ENCODE measurements around the gene GARRE1.

Gene GARRE1

DNA sequence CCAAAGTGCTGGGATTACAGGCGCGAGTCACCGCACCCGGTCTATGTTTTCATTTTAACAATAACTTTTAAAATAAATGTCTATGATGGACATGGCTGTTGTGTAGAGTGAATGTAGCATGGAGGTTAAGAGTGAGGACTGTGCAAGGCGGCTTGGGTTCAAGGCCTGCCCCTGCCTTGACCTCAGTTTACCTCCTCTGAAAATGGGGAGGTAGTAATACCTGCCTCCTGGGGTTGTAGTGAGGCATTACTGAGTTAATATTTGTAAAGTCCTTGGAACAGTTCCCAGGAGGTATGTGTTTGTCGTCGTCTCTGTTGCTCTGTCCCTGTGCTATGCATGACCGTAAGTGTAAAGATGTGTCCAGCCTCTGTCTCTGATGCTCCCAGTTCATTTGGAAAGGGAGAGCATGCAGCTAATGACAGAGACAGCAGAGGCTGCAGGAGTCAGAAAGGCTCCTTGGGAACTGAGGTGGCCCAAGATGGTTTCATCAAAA, 9.4 kb downstream of the GARRE1 start:
- TF ChIP-seq, protein P1, sequence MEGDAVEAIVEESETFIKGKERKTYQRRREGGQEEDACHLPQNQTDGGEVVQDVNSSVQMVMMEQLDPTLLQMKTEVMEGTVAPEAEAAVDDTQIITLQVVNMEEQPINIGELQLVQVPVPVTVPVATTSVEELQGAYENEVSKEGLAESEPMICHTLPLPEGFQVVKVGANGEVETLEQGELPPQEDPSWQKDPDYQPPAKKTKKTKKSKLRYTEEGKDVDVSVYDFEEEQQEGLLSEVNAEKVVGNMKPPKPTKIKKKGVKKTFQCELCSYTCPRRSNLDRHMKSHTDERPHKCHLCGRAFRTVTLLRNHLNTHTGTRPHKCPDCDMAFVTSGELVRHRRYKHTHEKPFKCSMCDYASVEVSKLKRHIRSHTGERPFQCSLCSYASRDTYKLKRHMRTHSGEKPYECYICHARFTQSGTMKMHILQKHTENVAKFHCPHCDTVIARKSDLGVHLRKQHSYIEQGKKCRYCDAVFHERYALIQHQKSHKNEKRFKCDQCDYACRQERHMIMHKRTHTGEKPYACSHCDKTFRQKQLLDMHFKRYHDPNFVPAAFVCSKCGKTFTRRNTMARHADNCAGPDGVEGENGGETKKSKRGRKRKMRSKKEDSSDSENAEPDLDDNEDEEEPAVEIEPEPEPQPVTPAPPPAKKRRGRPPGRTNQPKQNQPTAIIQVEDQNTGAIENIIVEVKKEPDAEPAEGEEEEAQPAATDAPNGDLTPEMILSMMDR (IDR thresholded peaks at IDR 0.05; ENCODE audit: low read depth, low read length, missing control alignments): no peak
- no peak overlapping the region for H3K4me3 ChIP-seq (replicated peaks; ENCODE audit: low read depth, low read length)
- no peak for DNase-seq (ENCODE audit: extremely low read depth, low read depth)

DNA sequence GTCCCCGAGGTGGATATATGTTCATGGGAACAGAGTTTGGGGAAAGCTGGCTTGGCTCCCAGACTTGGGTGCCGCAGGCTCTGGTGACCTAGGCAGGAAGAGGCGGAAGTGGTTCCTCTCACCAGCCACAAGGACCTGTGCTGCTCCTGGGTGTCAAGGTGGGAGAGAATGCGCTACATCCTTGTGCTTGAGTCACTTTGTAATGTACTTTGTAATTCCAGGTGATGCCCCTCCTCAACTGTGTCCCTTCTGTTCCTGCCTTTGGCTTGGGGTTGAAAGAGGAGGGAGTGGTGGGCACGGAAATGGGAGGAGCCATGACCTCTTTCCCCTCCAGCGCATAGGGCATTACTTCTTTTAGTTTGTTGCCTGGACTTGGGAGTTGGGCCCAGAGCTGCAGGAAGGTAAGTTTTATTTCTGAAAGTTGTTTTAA, 10.9 kb downstream of the GARRE1 start:
- no peak overlapping the region for H3K4me3 ChIP-seq (replicated peaks; ENCODE audit: low read depth, low read length)
- DNase-seq (ENCODE audit: extremely low read depth, low read depth): no peak
- TF ChIP-seq, protein P1 (IDR thresholded peaks at IDR 0.05; ENCODE audit: low read depth, low read length, missing control alignments): no peak

DNA sequence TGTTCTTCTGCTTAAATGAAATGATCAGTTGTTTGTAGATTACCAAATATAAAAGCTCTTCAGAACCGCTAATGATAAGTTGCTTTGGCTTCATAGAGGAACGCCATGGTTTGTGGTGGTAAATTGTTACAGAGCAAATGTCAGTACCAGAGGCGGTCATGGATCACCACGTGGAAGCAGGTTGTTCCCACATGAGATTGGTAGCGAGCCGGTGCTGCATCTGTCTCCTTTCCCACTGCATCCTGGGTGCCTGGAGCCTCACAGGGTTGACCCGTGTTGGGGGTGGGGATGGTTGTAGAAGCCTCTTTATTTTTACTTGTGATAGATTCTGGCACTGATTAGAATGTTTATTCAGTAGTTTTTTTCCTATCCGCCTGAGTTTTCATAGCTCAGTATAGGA, 14.7 kb downstream of the GARRE1 start:
- DNase-seq (ENCODE audit: extremely low read depth, low read depth): no peak
- TF ChIP-seq, protein P1 (IDR thresholded peaks at IDR 0.05; ENCODE audit: low read depth, low read length, missing control alignments): no peak
- H3K4me3 ChIP-seq (replicated peaks; ENCODE audit: low read depth, low read length): no peak overlapping the region

DNA sequence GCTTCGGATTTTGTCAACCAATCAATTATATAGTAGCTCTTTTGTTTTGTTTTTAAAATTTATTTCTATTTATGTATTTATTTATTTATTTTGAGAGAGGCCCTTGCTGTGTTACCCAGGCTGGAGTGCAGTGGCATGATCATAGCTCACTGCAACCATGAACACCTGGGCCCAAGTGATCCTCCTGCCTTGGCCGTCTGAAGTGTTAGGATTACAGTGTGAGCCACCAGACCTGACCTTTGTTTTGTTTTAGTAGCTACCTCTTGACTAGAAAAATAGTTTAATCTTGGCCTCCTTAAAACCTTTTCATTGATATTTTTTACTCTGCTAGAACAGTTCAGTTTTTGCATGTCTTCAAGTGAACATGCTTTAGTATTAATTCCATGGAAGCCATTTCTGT, 15.1 kb downstream of the GARRE1 start:
- H3K4me3 ChIP-seq (replicated peaks; ENCODE audit: low read depth, low read length): no peak overlapping the region
- no peak for DNase-seq (ENCODE audit: extremely low read depth, low read depth)
- TF ChIP-seq, protein P1 (IDR thresholded peaks at IDR 0.05; ENCODE audit: low read depth, low read length, missing control alignments): no peak

DNA sequence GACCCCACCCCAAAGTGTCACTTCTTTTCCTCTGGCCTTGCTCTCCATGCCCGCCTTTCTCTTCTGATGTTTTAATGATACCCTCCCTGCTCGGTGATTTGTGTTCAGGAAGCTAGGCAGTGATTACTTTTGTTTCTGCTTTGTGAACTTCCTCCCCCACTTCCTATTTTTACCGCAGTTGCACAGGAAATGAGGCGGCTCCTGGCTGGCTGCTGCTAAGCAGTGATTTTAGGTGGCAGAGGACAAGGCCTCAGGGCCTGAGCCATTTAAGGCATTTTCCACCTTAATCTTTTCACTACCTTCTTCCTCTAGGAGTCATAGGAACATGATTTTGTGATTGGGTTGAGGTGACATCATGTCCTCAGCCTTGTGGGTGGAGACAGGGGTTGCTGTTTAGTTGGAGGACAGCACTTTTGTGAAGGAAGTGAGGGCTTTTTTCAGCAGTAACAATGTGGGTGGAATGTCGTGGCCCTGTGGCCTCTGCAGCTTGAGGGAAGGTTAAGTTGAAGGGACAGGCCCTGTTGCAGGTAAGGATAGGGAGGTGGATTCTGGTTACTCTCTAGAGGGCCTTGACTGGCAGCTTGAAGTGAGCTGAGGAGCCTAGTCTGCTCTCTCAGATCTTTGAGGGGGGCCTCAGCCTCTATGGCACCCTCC, 15.7 kb downstream of the GARRE1 start:
- TF ChIP-seq, protein P1 (IDR thresholded peaks at IDR 0.05; ENCODE audit: low read depth, low read length, missing control alignments): no peak

DNA sequence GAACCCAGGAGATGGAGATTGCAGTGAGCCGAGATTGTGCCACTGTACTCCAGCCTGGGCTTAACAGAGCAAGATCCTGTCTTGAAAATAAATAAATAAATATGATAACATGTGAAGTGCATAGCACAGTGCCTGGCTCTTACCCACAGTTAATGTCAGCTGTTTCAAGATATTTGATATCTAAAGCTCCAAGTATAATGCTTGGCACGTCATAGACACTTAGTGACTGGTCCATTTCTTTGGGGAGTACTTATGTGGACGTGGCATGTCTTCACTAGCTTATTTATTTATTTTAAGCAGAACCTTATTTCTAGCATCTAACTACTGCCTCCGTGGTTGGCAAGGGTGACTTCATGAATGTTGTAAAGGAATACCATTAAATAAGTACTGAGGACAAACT, 18.8 kb downstream of the GARRE1 start:
- DNase-seq (ENCODE audit: extremely low read depth, low read depth): no peak
- H3K4me3 ChIP-seq (replicated peaks; ENCODE audit: low read depth, low read length): no peak overlapping the region
- TF ChIP-seq, protein P1 (IDR thresholded peaks at IDR 0.05; ENCODE audit: low read depth, low read length, missing control alignments): no peak

More for the DNA sequence above, 15.7 kb downstream of the GARRE1 start:
- H3K4me3 ChIP-seq (replicated peaks; ENCODE audit: low read depth, low read length): no peak overlapping the region
- DNase-seq (ENCODE audit: extremely low read depth, low read depth): peak; percentile 58

Data from HFF-Myc (cell line).